GM12878 (cell line): Measurements from ENCODE around the gene ZSCAN9. TPM values are rescaled to one million over a fixed set of nuclear protein-coding genes. Genes with fewer than 3 reads are reported as not detected.

Source experiments
- ATAC-seq: fragments of 200-7000 bp; cut with Tn5 transposase; 3 replicates; pipeline ENCODE4 v1.9.1; 2020; ENCODE audit warnings: mild to moderate bottlenecking, moderate library complexity
- BruUV-seq: library from RNA; stranded (reverse); fragments of 400-500 nt; replicated peaks from 2 replicates; lab custom pipeline; 2021; lab: Mats Ljungman, UMichigan
- CTCF ChIA-PET: fragments of 300-600 bp; sonication (Branson Sonifier 250); formaldehyde crosslinking; extraction: SDS; loops from one replicate; lab custom pipeline; 2021; ENCODE audit warnings: inconsistent platforms; lab: Yijun Ruan, JAX
- POLR2A ChIA-PET: fragments of 350-600 bp; formaldehyde crosslinking; extraction: SDS; loops from one replicate; lab custom pipeline; 2021; ENCODE audit warnings: inconsistent platforms; lab: Charles Lee
- RAD21 ChIA-PET: fragments of 300-600 bp; sonication (Branson Sonifier 250); formaldehyde crosslinking; loops from one replicate; lab custom pipeline; 2023; ENCODE audit warnings: antibody characterized with exemption; ENCODE audit not compliant: unreplicated experiment; lab: Charles Lee
- SMC1A ChIA-PET: fragments of 300-600 bp; sonication (Branson Sonifier 250); formaldehyde crosslinking; loops from one replicate; lab custom pipeline; 2023; ENCODE audit not compliant: unreplicated experiment, uncharacterized antibody; lab: Charles Lee
- DNase-seq: peaks from one replicate; pipeline ENCODE4 v3.0.0-alpha.2; 2011; ENCODE audit warnings: low read depth, low spot score
- FAIRE-seq: peaks from 3 replicates; lab custom pipeline; 2011; peaks lifted over from hg19 to GRCh38; lab: Jason Lieb, UNC
- H2AFZ ChIP-seq: 2 replicates; pipeline ENCODE4 v1.6.0; 2011; ENCODE audit warnings: low read depth, low read length, control low read depth; ENCODE audit not compliant: control insufficient read depth
- H3K27ac ChIP-seq: 2 replicates; pipeline ENCODE4 v1.5.1; 2011; ENCODE audit warnings: control low read depth; ENCODE audit not compliant: control insufficient read depth, insufficient read depth
- H3K27me3 ChIP-seq, 2 experiments: replicated peaks in 1 of 2; 2 replicates each; pipeline versions ENCODE4 v1.6.0 to v1.6.1; 2011; ENCODE audit warnings: low read length in 1 of 2; ENCODE audit not compliant: control insufficient read depth in 2 of 2, insufficient read depth in 2 of 2
- H3K36me3 ChIP-seq, 2 experiments: 2 replicates each; pipeline ENCODE4 v1.5.1; 2011; ENCODE audit warnings: low read length in 1 of 2; ENCODE audit not compliant: control insufficient read depth in 2 of 2, insufficient read depth in 2 of 2
- H3K4me1 ChIP-seq: 2 replicates; pipeline ENCODE4 v1.6.1; 2011; ENCODE audit warnings: mild to moderate bottlenecking, low read length, moderate library complexity, mixed read lengths; ENCODE audit not compliant: control insufficient read depth, insufficient read depth
- H3K4me2 ChIP-seq: 2 replicates; pipeline ENCODE4 v1.6.0; 2011; ENCODE audit warnings: control low read depth; ENCODE audit not compliant: control insufficient read depth, insufficient read depth
- H3K4me3 ChIP-seq: fragments of 200-600 bp; sonication (generic); 2 replicates; pipeline ENCODE4 v1.5.1; 2016
- H3K79me2 ChIP-seq: 2 replicates; pipeline ENCODE4 v1.6.0; 2011; ENCODE audit warnings: low read length; ENCODE audit not compliant: control insufficient read depth, insufficient read depth
- H3K9ac ChIP-seq: 2 replicates; pipeline ENCODE4 v1.8.0; 2011; ENCODE audit warnings: low read length, control low read depth, mixed read lengths; ENCODE audit not compliant: control insufficient read depth, insufficient read depth
- H3K9me3 ChIP-seq: replicated peaks from 3 replicates; pipeline ENCODE4 v1.5.1; 2011; ENCODE audit warnings: mild to moderate bottlenecking, low read length; ENCODE audit not compliant: control insufficient read depth, insufficient read depth
- H4K20me1 ChIP-seq: 2 replicates; pipeline ENCODE4 v1.6.0; 2011; ENCODE audit not compliant: control insufficient read depth, insufficient read depth
- LARP7 ChIP-seq: fragments of 450-650 bp; IDR thresholded peaks from 2 replicates; pipeline ENCODE4 v1.6.1; 2017; ENCODE audit warnings: mild to moderate bottlenecking
- MLLT1 ChIP-seq: fragments of 450-650 bp; IDR thresholded peaks from 2 replicates; pipeline ENCODE4 v1.6.1; 2016; ENCODE audit warnings: mild to moderate bottlenecking
- NR2F1 ChIP-seq: fragments of 450-650 bp; conservative IDR thresholded peaks from 2 replicates; pipeline ENCODE4 v1.6.1; 2017; ENCODE audit warnings: mild to moderate bottlenecking
- RAD51 ChIP-seq: fragments of 450-650 bp; IDR thresholded peaks from 2 replicates; pipeline ENCODE4 v1.6.1; 2016; ENCODE audit warnings: moderate library complexity, mild to moderate bottlenecking, inconsistent platforms
- ZBTB33 ChIP-seq: fragments of 450-650 bp; IDR thresholded peaks from 2 replicates; pipeline ENCODE4 v1.6.1; 2017; ENCODE audit warnings: mild to moderate bottlenecking
- ZNF274 ChIP-seq: IDR thresholded peaks from one replicate; pipeline ENCODE4 v1.8.0; 2011; ENCODE audit not compliant: insufficient read length, insufficient read depth
- WGBS: methylation state at CpG from one replicate; pipeline ENCODE4 v1.1.6; 2016; ENCODE audit warnings: low lambda C conversion rate; ENCODE audit not compliant: insufficient replicate concordance, insufficient coverage; ENCODE audit errors: missing lambda C conversion rate; 5-methylcytosine and 5-hydroxymethylcytosine counted together
- in situ Hi-C: fragments of 300-500 bp; cut with MboI; formaldehyde crosslinking; loops from 9 replicates; pipeline ENCODE4 v1.14.3; 2018; ENCODE audit warnings: mixed read lengths
- intact Hi-C: fragments of 100-400 bp; cut with micrococcal nuclease; formaldehyde crosslinking; loops from one replicate; pipeline ENCODE4 v1.14.2; 2022; ENCODE audit not compliant: unreplicated experiment
- polyA plus RNA-seq, 11 experiments: library from polyadenylated mRNA; depleted of rRNA in 4 of 11; unstranded in 6 of 11; stranded (reverse) in 5 of 11; fragments of >200 nt; fragmentation: Nextera tagmentation in 4 of 11; fragmentation: Illumina TruSeq in 1 of 11; extraction: Ambion mirVana in 4 of 11; extraction: Trizol in 1 of 11; gene quantifications; 1 replicate in 1 of 11; 2 replicates in 10 of 11; pipeline versions ENCODE4 v1.2.1 to v1.2.3, GENCODE V29; 2011 to 2016; ENCODE audit warnings: inconsistent platforms in 2 of 11, missing spikeins in 2 of 11, low read depth in 1 of 11
- total RNA-seq, 4 experiments: library from RNA; depleted of rRNA in 3 of 4; stranded (reverse); fragments of >200 nt in 3 of 4; fragmentation: Illumina TruSeq in 1 of 4; extraction: Trizol in 1 of 4; gene quantifications; 2 replicates each; pipeline versions ENCODE4 v1.2.1 to v1.2.3, GENCODE V29; 2013 to 2021
- TF ChIP-seq, protein P1 (sequence below): fragments of 450-650 bp; IDR thresholded peaks from 2 replicates; pipeline ENCODE4 v1.6.1; 2017; ENCODE audit warnings: antibody characterized with exemption, mild to moderate bottlenecking, moderate library complexity
- TF ChIP-seq, protein P2 (sequence below): fragments of 150-350 bp; IDR thresholded peaks from 2 replicates; pipeline ENCODE4 v1.6.1; 2016; ENCODE audit warnings: low read depth, low read length

ZSCAN9 gene
- total and polyA plus RNA-seq, 10 of the 15 experiments (the other 5 are each of a cell fraction or from before 2014, with no cell fraction given): 8.1 to 28.7 (median 17.4) TPM

DNA sequence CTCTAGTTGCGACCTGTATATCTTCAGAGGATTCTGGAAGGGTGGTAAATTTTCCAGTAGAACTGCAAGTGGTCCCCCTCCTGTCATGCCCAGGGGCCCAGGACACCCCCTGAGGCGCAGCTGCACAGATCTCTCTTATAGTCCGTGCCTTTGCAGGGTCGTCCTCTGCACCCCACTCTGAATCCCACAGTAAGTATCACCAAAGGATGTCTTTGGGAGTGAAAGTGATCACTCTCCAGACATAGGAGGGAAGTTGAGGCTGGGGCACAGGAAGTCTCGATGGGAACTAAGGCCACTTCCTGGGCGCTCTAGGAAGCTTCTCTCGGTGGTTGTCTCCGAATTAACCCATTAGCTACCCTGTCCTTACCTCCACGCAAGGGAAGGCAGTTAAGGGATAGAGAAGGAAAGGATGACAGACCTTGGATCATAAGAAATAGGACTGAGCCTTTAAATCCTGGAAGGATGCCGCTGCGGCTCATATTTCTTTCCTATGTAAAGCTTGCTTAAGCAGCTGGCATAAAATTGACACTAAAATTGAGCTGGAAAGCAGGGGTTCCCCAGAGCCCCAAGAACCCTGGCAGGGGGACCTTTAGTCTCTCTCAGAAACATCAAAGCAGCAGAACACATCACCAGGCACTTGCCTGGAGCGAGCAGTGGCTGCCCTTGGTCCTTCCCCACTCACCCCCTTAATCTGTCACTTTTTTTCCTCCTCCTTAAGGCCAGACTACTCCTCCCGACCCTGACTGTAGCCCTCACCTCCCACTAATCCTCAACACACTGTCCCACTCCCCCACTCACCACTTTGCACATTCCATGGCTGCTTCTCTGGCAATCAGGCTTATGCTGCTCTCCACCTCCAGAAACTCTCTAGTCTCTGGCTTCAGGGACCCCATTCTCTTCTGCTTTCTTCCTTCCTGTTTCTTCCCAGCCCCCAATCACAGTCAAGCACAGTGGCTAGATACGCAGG lies 27.2 kb downstream of the ZSCAN9 start, which contains the start of gene ZKSCAN4:
Gene ZKSCAN4 (minus strand): TSS at position 261 of the 967 bp plus-strand sequence. CDS start 289 bp downstream, outside the sequence.
- H3K36me3 ChIP-seq: no peaks in the 10 kb centered on the region
- peak within 1 kb of the TSS; percentile 55 for H3K27ac ChIP-seq
- 4% methylated on average over 14 of the region's 14 CpGs for WGBS
- H3K4me2 ChIP-seq: peak within 1 kb of the TSS; percentile 82
- H3K9me3 ChIP-seq: no peaks in the 10 kb centered on the region
- RAD21 ChIA-PET: interaction anchor here (0.8 to 1.9 kb wide), 12 partner anchors 9 to 146 kb away, joined by 3 to 17 read pairs (median 6); partner anchors contain the start of genes ZKSCAN8 and ZSCAN26
- intact Hi-C loops: loop anchor here (1.0 to 2.0 kb wide), 4 partner anchors 15 to 115 kb away; partner anchors contain the start of genes ZSCAN26 and ZSCAN9
- peak within 1 kb of the TSS; percentile 90 for H2AFZ ChIP-seq
- TSS peak; percentile 58 for BruUV-seq
- POLR2A ChIA-PET: interaction anchor here (0.8 to 1.4 kb wide), 6 partner anchors 15 to 175 kb away, joined by 3 to 5 read pairs (median 4); partner anchors contain the start of genes PGBD1 and ZSCAN26
- no peaks in the 10 kb centered on the region for H4K20me1 ChIP-seq
- peaks cover 14% of the 10 kb centered on the region for H3K79me2 ChIP-seq
- CTCF ChIA-PET: interaction anchor here (0.7 to 2.0 kb wide), 8 partner anchors 15 to 116 kb away, joined by 3 to 14 read pairs (median 4); partner anchors contain the start of gene ZSCAN26
- FAIRE-seq (peak; percentile 84), DNase-seq (peak; percentile 67), ATAC-seq (peak; percentile 93)
- peak within 1 kb of the TSS; percentile 99 for H3K4me3 ChIP-seq
- in situ Hi-C loops: no loop called here
- no peaks in the 10 kb centered on the region for H3K4me1 ChIP-seq
- SMC1A ChIA-PET: interaction anchor here (0.8 to 2.9 kb wide), 12 partner anchors 12 to 145 kb away, joined by 3 to 30 read pairs (median 5); partner anchors contain the start of genes PGBD1, ZKSCAN8 and ZSCAN26
- H3K9ac ChIP-seq: peak within 1 kb of the TSS; percentile 67
- no peaks in the 10 kb centered on the region for H3K27me3 ChIP-seq
- peak; percentile 16; the same call in 1 of the 2 replicates for TF ChIP-seq RAD51
- TF ChIP-seq NR2F1: no peak
- TF ChIP-seq, protein P1, sequence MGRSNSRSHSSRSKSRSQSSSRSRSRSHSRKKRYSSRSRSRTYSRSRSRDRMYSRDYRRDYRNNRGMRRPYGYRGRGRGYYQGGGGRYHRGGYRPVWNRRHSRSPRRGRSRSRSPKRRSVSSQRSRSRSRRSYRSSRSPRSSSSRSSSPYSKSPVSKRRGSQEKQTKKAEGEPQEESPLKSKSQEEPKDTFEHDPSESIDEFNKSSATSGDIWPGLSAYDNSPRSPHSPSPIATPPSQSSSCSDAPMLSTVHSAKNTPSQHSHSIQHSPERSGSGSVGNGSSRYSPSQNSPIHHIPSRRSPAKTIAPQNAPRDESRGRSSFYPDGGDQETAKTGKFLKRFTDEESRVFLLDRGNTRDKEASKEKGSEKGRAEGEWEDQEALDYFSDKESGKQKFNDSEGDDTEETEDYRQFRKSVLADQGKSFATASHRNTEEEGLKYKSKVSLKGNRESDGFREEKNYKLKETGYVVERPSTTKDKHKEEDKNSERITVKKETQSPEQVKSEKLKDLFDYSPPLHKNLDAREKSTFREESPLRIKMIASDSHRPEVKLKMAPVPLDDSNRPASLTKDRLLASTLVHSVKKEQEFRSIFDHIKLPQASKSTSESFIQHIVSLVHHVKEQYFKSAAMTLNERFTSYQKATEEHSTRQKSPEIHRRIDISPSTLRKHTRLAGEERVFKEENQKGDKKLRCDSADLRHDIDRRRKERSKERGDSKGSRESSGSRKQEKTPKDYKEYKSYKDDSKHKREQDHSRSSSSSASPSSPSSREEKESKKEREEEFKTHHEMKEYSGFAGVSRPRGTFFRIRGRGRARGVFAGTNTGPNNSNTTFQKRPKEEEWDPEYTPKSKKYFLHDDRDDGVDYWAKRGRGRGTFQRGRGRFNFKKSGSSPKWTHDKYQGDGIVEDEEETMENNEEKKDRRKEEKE: no peak
- peak; percentile 57 for TF ChIP-seq MLLT1
- TF ChIP-seq, protein P2, sequence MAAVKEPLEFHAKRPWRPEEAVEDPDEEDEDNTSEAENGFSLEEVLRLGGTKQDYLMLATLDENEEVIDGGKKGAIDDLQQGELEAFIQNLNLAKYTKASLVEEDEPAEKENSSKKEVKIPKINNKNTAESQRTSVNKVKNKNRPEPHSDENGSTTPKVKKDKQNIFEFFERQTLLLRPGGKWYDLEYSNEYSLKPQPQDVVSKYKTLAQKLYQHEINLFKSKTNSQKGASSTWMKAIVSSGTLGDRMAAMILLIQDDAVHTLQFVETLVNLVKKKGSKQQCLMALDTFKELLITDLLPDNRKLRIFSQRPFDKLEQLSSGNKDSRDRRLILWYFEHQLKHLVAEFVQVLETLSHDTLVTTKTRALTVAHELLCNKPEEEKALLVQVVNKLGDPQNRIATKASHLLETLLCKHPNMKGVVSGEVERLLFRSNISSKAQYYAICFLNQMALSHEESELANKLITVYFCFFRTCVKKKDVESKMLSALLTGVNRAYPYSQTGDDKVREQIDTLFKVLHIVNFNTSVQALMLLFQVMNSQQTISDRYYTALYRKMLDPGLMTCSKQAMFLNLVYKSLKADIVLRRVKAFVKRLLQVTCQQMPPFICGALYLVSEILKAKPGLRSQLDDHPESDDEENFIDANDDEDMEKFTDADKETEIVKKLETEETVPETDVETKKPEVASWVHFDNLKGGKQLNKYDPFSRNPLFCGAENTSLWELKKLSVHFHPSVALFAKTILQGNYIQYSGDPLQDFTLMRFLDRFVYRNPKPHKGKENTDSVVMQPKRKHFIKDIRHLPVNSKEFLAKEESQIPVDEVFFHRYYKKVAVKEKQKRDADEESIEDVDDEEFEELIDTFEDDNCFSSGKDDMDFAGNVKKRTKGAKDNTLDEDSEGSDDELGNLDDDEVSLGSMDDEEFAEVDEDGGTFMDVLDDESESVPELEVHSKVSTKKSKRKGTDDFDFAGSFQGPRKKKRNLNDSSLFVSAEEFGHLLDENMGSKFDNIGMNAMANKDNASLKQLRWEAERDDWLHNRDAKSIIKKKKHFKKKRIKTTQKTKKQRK: no peak
- no peak for TF ChIP-seq LARP7
- no peak for TF ChIP-seq ZBTB33
- TF ChIP-seq ZNF274: no peak
